Adrenal gland (tissue), 12 donors: ENCODE data around the gene MIER1. TPM values are rescaled to one million over a fixed set of nuclear protein-coding genes. Genes with fewer than 3 reads are reported as not detected.
A peak's percentile ranks its signal among the peaks of the same experiment; 100 is the strongest.

Source experiments
- DNase-seq, 7 donors: peaks; one replicate each; pipeline ENCODE4 v3.0.0-alpha.2; 2019 to 2020
- H3K27ac ChIP-seq, 5 donors: fragments of 200-600 bp; sonication (generic) in 4 of 5; 1 replicate in 3 of 5; 2 replicates in 2 of 5; pipeline versions ENCODE4 v1.5.1 to v1.8.0; 2016 to 2020; ENCODE audit warnings: mild to moderate bottlenecking in 1 of 5
- H3K27me3 ChIP-seq: fragments of 200-600 bp; 2 replicates; pipeline ENCODE4 v1.8.0; 2021
- H3K36me3 ChIP-seq, 2 donors: fragments of 200-600 bp; replicated peaks in 1 of 2; 1 replicate in 1 of 2; 2 replicates in 1 of 2; pipeline versions ENCODE4 v1.5.1 to v1.8.0; 2018 to 2022
- H3K4me1 ChIP-seq, 2 donors: fragments of 200-600 bp; replicated peaks in 1 of 2; 1 replicate in 1 of 2; 2 replicates in 1 of 2; pipeline versions ENCODE4 v1.5.1 to v1.8.0; 2018 to 2021
- H3K4me3 ChIP-seq, 4 donors: fragments of 200-600 bp; sonication (generic) in 3 of 4; one replicate each; pipeline ENCODE4 v1.5.1; 2016 to 2018
- H3K9me3 ChIP-seq, 3 donors: fragments of 200-600 bp; sonication (generic) in 1 of 3; replicated peaks in 1 of 3; 1 replicate in 2 of 3; 2 replicates in 1 of 3; pipeline versions ENCODE4 v1.5.1 to v1.8.0; 2016 to 2021
- CTCF ChIP-seq, 6 experiments: fragments of 450-650 bp in 4 of 6; fragments of 200-600 bp in 2 of 6; sonication (generic) in 1 of 6; IDR thresholded peaks; 1 replicate in 5 of 6; 2 replicates in 1 of 6; pipeline versions ENCODE4 v1.5.1 to v1.8.0; 2016 to 2021; ENCODE audit warnings: antibody characterized with exemption in 6 of 6, mild to moderate bottlenecking in 2 of 6, moderate library complexity in 1 of 6
- POLR2A ChIP-seq, 2 donors: fragments of 450-650 bp; IDR thresholded peaks; one replicate each; pipeline ENCODE4 v1.6.1; 2017; ENCODE audit warnings: antibody characterized with exemption in 2 of 2, mild to moderate bottlenecking in 2 of 2, moderate library complexity in 1 of 2
- WGBS, 4 donors: extraction: QIAGEN DNeasy Blood & Tissue Kit in 2 of 4; methylation state at CpG; one replicate each; pipeline versions ENCODE4 v1.1.5 to v1.1.7; 2013 to 2017; 5-methylcytosine and 5-hydroxymethylcytosine counted together
- intact Hi-C, 2 donors: fragments of 100-400 bp; cut with DNase I; formaldehyde crosslinking; loops; one replicate each; pipeline versions ENCODE4 v1.14.1 to v1.15.0; 2022 to 2023
- polyA plus RNA-seq, 3 donors: library from polyadenylated mRNA; stranded (reverse); fragments of 200-250 nt in 2 of 3; fragments of 350-450 nt in 1 of 3; fragmentation: Illumina TruSeq in 1 of 3; extraction: RNeasy Lipid Tissue Mini Kit (QIAGEN cat#74804) in 1 of 3; gene quantifications; one replicate each; pipeline ENCODE4 v1.2.3, GENCODE V29; 2013 to 2014
- total RNA-seq, 9 donors: library from RNA; depleted of rRNA in 4 of 9; stranded (reverse); fragments of >200 nt in 4 of 9; fragments of 120-200 nt in 1 of 9; fragmentation: NEBNext Ultra II Directional in 1 of 9; extraction: Animal tissue kit (Norgen Biotek cat#: 25700) in 1 of 9; gene quantifications; one replicate each; pipeline versions ENCODE4 v1.1.0 to v1.2.4, GENCODE V29; 2013 to 2023
- donor health status: healthy with polysubstance abuse.
- donor health status: Bipolar disorder and iron deficiency.
- donor health status: DM: yes; HTN: yes; CAD: no.
- donor health status: DM: no; HTN: no; CAD: no.
- donor health status: DM: no; HTN: no; CAD: no.
- donor health status: DM: yes; HTN: yes; CAD: no.

Gene MIER1
- total and polyA plus RNA-seq, 12 donors = 13.0 to 62.9 (median 37.3) TPM

GRCh38 chr1:66925944-66926343 lies 1.2 kb downstream of the MIER1 start:
- no peak for TF ChIP-seq POLR2A (IDR thresholded peaks at IDR 0.05)
- TF ChIP-seq CTCF (IDR thresholded peaks at IDR 0.05) = no peak
- WGBS, 4 donors = 16 to 34% (median 21%) methylated on average over 9 of the region's 9 CpGs
- no peaks in the 10 kb centered on the region for H3K36me3 ChIP-seq
- peak in 1 of 7 donors; percentile 54 for DNase-seq
- peak overlapping the region; percentile 61 to 88 (median 82) for H3K27ac ChIP-seq
- H3K4me1 ChIP-seq = peaks cover 7 to 58% of the 10 kb centered on the region in 2 donors
- peak overlapping the region; percentile 43 to 87 (median 75) for H3K4me3 ChIP-seq
- no peaks in the 10 kb centered on the region for H3K27me3 ChIP-seq
- H3K9me3 ChIP-seq = no peaks in the 10 kb centered on the region
- intact Hi-C loops = no loop called here

- Histone ChIP-seq H3K27ac (no peak overlapping the region), H3K27me3 (no peaks in the 10 kb centered on the region), H3K9me3 (no peaks in the 10 kb centered on the region), H3K4me3 (no peak overlapping the region), H3K36me3 (no peaks in the 10 kb centered on the region), H3K4me1 (peaks cover 17 to 65% of the 10 kb centered on the region in 2 donors)
- DNase-seq = no peak
- TF ChIP-seq POLR2A (IDR thresholded peaks at IDR 0.05) (no peak), CTCF (IDR thresholded peaks at IDR 0.05) (no peak)
- intact Hi-C loops = no loop called here
Observed at GRCh38 chr1:66927528-66927927, 2.7 kb downstream of the MIER1 start.

- intact Hi-C loops = no loop called here
- H3K4me3 ChIP-seq = peak overlapping the region in 1 of 4 donors; percentile 78
- TF ChIP-seq POLR2A (IDR thresholded peaks at IDR 0.05) = no peak
- no peak for TF ChIP-seq CTCF (IDR thresholded peaks at IDR 0.05)
- peaks cover 31 to 71% of the 10 kb centered on the region in 2 donors for H3K4me1 ChIP-seq
- no peaks in the 10 kb centered on the region for H3K36me3 ChIP-seq
- H3K9me3 ChIP-seq = no peaks in the 10 kb centered on the region
- DNase-seq = no peak
- peak overlapping the region; percentile 94 to 99 (median 97) for H3K27ac ChIP-seq
- WGBS, 4 donors = 40 to 45% (median 43%) methylated on average over 3 of the region's 3 CpGs
- no peaks in the 10 kb centered on the region for H3K27me3 ChIP-seq
Observed at GRCh38 chr1:66929146-66929688, 4.4 kb downstream of the MIER1 start.

GRCh38 chr1:66929691-66929998 lies 4.9 kb downstream of the MIER1 start:
- Histone ChIP-seq H3K4me1 (peaks cover 32 to 74% of the 10 kb centered on the region in 2 donors), H3K9me3 (no peaks in the 10 kb centered on the region), H3K27me3 (no peaks in the 10 kb centered on the region), H3K4me3 (peak overlapping the region in 3 of 4 donors; percentile 23 to 78 (median 74)), H3K36me3 (no peaks in the 10 kb centered on the region), H3K27ac (peak overlapping the region; percentile 94 to 99 (median 97))
- no peak for DNase-seq
- intact Hi-C loops = no loop called here
- 5 to 9% (median 6%) methylated on average over 9 of the region's 9 CpGs for WGBS, 4 donors
- TF ChIP-seq POLR2A (IDR thresholded peaks at IDR 0.05) = no peak
- TF ChIP-seq CTCF (IDR thresholded peaks at IDR 0.05) = no peak
